GM23338 (cell line): ENCODE data around the gene HOXC12. TPM values are rescaled to one million over a fixed set of nuclear protein-coding genes. Genes with fewer than 3 reads are reported as not detected.

ENCODE experiments used
- ATAC-seq: fragments of 200-7000 bp; cut with Tn5 transposase; 3 replicates; pipeline ENCODE4 v1.9.1; 2020
- DNase-seq: peaks from one replicate; pipeline ENCODE4 v3.0.0-alpha.2; 2015; ENCODE audit warnings: low spot score
- H2AFZ ChIP-seq: fragments of 200-600 bp; sonication (generic); 2 replicates; pipeline ENCODE4 v1.8.0; 2016; ENCODE audit warnings: antibody characterized with exemption, mild to moderate bottlenecking, moderate library complexity
- H3F3A ChIP-seq: fragments of 200-600 bp; sonication (generic); replicated peaks from 2 replicates; pipeline ENCODE4 v1.8.0; 2017; ENCODE audit warnings: antibody characterized with exemption, mixed run types, low read depth
- H3K27ac ChIP-seq: fragments of 200-600 bp; sonication (generic); 2 replicates; pipeline ENCODE4 v1.6.1; 2016; ENCODE audit warnings: low read depth
- H3K27me3 ChIP-seq: fragments of 200-600 bp; sonication (generic); 2 replicates; pipeline ENCODE4 v1.8.0; 2016; ENCODE audit warnings: mild to moderate bottlenecking, mixed run types, moderate library complexity; ENCODE audit not compliant: insufficient read depth
- H3K36me3 ChIP-seq: fragments of 200-600 bp; sonication (generic); 2 replicates; pipeline ENCODE4 v1.8.0; 2016; ENCODE audit warnings: mild to moderate bottlenecking; ENCODE audit not compliant: insufficient read depth
- H3K4me1 ChIP-seq: fragments of 200-600 bp; sonication (generic); 2 replicates; pipeline ENCODE4 v1.8.0; 2016; ENCODE audit warnings: mild to moderate bottlenecking, moderate library complexity; ENCODE audit not compliant: insufficient read depth
- H3K4me2 ChIP-seq: fragments of 200-600 bp; sonication (generic); 2 replicates; pipeline ENCODE4 v1.7.1; 2017; ENCODE audit warnings: mixed run types
- H3K4me3 ChIP-seq: fragments of 200-600 bp; sonication (generic); 2 replicates; pipeline ENCODE4 v1.6.1; 2016; ENCODE audit warnings: mixed run types
- H3K79me2 ChIP-seq: fragments of 200-600 bp; sonication (generic); replicated peaks from 2 replicates; pipeline ENCODE4 v1.8.0; 2017; ENCODE audit warnings: mild to moderate bottlenecking; ENCODE audit not compliant: insufficient read depth
- H3K9me2 ChIP-seq: fragments of 200-600 bp; sonication (generic); 2 replicates; pipeline ENCODE4 v1.8.0; 2017; ENCODE audit not compliant: insufficient read depth
- H4K20me1 ChIP-seq: fragments of 200-600 bp; sonication (generic); replicated peaks from 2 replicates; pipeline ENCODE4 v1.8.0; 2017; ENCODE audit warnings: mild to moderate bottlenecking; ENCODE audit not compliant: insufficient read depth
- H3K27ac Mint-ChIP-seq: 2 replicates; pipeline ENCODE4 v1.8.0; 2020; ENCODE audit warnings: inconsistent platforms, mild to moderate bottlenecking, moderate library complexity, mixed read lengths
- H3K27me3 Mint-ChIP-seq: 3 replicates; pipeline ENCODE4 v1.8.0; 2022; ENCODE audit warnings: low read depth, mild to moderate bottlenecking, moderate library complexity, mixed read lengths, inconsistent platforms; ENCODE audit not compliant: insufficient read depth, poor library complexity
- H3K36me3 Mint-ChIP-seq: 3 replicates; pipeline ENCODE4 v1.8.0; 2021; ENCODE audit warnings: low read depth, mild to moderate bottlenecking, inconsistent platforms, moderate library complexity, mixed read lengths
- H3K4me1 Mint-ChIP-seq: 3 replicates; pipeline ENCODE4 v1.8.0; 2020; ENCODE audit warnings: mild to moderate bottlenecking, inconsistent platforms, mixed read lengths
- H3K4me3 Mint-ChIP-seq: 3 replicates; pipeline ENCODE4 v1.8.0; 2021; ENCODE audit warnings: moderate library complexity, mild to moderate bottlenecking, inconsistent platforms, mixed read lengths
- H3K9me3 Mint-ChIP-seq: 3 replicates; pipeline ENCODE4 v1.8.0; 2020; ENCODE audit warnings: moderate library complexity, mild to moderate bottlenecking, inconsistent platforms, mixed read lengths
- CREB1 ChIP-seq: fragments of 250-450 bp; sonication (Bioruptor Pico); IDR thresholded peaks from 2 replicates; pipeline ENCODE4 v1.5.0; 2020; ENCODE audit warnings: low read depth, mild to moderate bottlenecking, moderate library complexity
- EZH2 ChIP-seq: fragments of 200-600 bp; sonication (generic); IDR thresholded peaks from one replicate; pipeline ENCODE4 v1.8.0; 2017; ENCODE audit warnings: antibody characterized with exemption, mild to moderate bottlenecking, low read depth; ENCODE audit not compliant: unreplicated experiment
- EZH2phosphoT487 ChIP-seq: fragments of 200-600 bp; sonication (generic); IDR thresholded peaks from one replicate; pipeline ENCODE4 v1.8.1; 2018; ENCODE audit warnings: antibody characterized with exemption; ENCODE audit not compliant: unreplicated experiment
- JUNB ChIP-seq: IDR thresholded peaks from one replicate; pipeline ENCODE4 v1.6.1; 2016; ENCODE audit warnings: antibody characterized with exemption; ENCODE audit not compliant: unreplicated experiment
- NANOG ChIP-seq: IDR thresholded peaks from 2 replicates; pipeline ENCODE4 v1.6.1; 2016; ENCODE audit warnings: antibody characterized with exemption, borderline replicate concordance
- POLR2AphosphoS5 ChIP-seq: IDR thresholded peaks from 2 replicates; pipeline ENCODE4 v1.6.1; 2016; ENCODE audit warnings: antibody characterized with exemption, low read depth
- REST ChIP-seq: IDR thresholded peaks from one replicate; pipeline ENCODE4 v1.6.1; 2018; ENCODE audit warnings: antibody characterized with exemption; ENCODE audit not compliant: unreplicated experiment
- STAT1 ChIP-seq: IDR thresholded peaks from one replicate; pipeline ENCODE4 v1.6.1; 2016; ENCODE audit warnings: antibody characterized with exemption; ENCODE audit not compliant: unreplicated experiment
- ZNF114 ChIP-seq: fragments of 250-450 bp; sonication (Bioruptor Pico); IDR thresholded peaks from 2 replicates; pipeline ENCODE4 v1.5.0; 2020; ENCODE audit warnings: mild to moderate bottlenecking, moderate library complexity
- ZNF331 ChIP-seq: fragments of 250-450 bp; sonication (Bioruptor Pico); IDR thresholded peaks from 2 replicates; pipeline ENCODE4 v1.5.0; 2020; ENCODE audit warnings: low read depth, mild to moderate bottlenecking, moderate library complexity
- polyA plus RNA-seq: library from polyadenylated mRNA; unstranded; fragments of >200 nt; fragmentation: Nextera tagmentation; extraction: Ambion mirVana; gene quantifications from 2 replicates; pipeline ENCODE4 v1.2.1, GENCODE V29; 2016
- total RNA-seq: library from RNA; depleted of rRNA; stranded (reverse); fragments of >200 nt; shearing (Covaris generic); gene quantifications from 2 replicates; pipeline ENCODE4 v1.2.3, GENCODE V29; 2014
- TF ChIP-seq, protein P1 (sequence below): IDR thresholded peaks from 2 replicates; pipeline ENCODE4 v1.6.1; 2016; ENCODE audit warnings: antibody characterized with exemption

The HOXC12 gene
- total and polyA plus RNA-seq, 2 experiments from 2014 or later: not detected

DNA sequence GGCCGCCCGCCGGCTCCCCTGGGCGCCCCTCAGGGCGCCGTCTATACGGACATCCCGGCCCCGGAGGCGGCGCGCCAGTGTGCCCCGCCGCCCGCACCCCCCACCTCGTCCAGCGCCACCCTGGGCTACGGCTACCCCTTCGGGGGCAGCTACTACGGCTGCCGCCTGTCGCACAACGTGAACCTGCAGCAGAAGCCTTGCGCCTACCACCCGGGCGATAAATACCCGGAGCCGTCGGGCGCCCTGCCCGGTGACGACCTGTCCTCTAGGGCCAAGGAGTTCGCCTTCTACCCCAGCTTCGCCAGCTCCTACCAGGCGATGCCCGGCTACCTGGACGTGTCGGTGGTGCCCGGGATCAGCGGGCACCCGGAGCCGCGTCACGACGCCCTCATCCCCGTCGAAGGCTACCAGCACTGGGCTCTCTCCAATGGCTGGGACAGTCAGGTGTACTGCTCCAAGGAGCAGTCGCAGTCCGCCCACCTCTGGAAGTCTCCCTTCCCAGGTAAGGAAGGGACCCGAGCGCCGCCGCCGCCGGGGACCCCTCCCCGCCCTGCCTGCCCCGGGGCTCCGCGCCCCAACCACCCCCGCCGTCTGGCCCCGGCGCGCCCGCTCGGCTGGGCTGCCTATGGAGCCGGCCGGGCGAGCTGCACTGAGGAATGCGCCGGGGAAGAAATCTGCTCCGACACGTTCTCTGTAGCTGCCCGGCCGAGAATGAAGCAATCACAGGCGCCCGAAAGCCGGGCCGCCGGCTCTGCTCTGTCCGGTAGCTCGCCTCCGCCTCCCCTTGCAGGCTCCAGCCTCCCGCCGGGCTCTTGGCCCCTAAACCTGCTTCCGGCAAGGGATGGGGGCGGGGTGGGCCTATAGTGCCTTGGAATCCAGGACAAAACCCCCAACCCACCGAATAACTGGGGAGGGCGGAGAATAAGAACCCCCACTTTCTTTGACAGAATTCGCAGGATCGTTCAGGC, 15.3 kb upstream of the HOXC12 start:
- Histone ChIP-seq H3K4me3 (peak overlapping the region; percentile 50), H2AFZ (no peak overlapping the region), H3K27me3 (peaks cover 100% of the 10 kb centered on the region), H3K27ac (no peak overlapping the region), H3K4me2 (peak overlapping the region; percentile 72), H3F3A (peaks cover 36% of the 10 kb centered on the region), H3K4me1 (peaks cover 32% of the 10 kb centered on the region), H4K20me1 (peaks cover 55% of the 10 kb centered on the region), H3K36me3 (no peaks in the 10 kb centered on the region), H3K79me2 (no peaks in the 10 kb centered on the region), H3K9me2 (no peaks in the 10 kb centered on the region)
- Mint-ChIP-seq H3K9me3 (no peaks in the 10 kb centered on the region; the same call in 2 of the 3 replicates), H3K27ac (no peak overlapping the region), H3K4me3 (peak overlapping the region; percentile 53; the same call in 1 of the 3 replicates), H3K27me3 (peaks cover 97% of the 10 kb centered on the region), H3K36me3 (no peaks in the 10 kb centered on the region), H3K4me1 (peaks cover 22% of the 10 kb centered on the region)
- ATAC-seq (peak; percentile 47), DNase-seq (peak; percentile 84)
- peak; percentile 89 for TF ChIP-seq EZH2
- no peak for TF ChIP-seq STAT1
- TF ChIP-seq CREB1 (CRISPR knock-in tag): no peak
- peak; percentile 74 for TF ChIP-seq EZH2phosphoT487

DNA sequence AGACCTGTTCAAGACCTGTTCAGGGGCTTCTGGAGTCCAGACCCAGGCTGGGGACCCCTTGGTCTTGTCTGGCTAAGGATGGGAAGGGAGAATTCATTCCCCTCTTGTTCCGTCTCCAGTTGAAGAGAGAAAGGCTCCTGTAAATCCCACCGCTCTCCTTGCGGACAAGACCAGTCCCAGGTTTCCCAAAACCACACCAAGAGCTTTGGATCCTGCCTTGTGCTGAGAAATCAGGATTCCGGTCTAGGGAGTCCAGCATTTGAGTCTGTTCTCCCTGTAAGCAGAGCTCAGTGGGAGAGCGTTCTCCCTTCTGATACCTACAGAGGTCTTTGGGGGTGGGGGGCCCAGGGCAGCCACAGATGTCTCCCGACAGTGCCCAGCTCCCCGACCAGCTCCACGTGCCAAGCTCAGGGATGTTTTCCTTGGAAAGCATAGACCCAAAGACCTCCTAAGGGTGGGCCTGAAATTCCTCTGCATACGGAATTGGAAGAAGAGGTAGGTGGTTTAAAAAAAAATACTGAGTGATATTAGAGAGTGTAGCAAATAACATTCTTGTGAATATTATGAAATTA, 14.2 kb upstream of the HOXC12 start:
- Histone ChIP-seq H3K79me2 (no peaks in the 10 kb centered on the region), H2AFZ (no peak overlapping the region), H4K20me1 (peaks cover 54% of the 10 kb centered on the region), H3K4me3 (no peak overlapping the region), H3K27ac (no peak overlapping the region), H3F3A (peaks cover 28% of the 10 kb centered on the region), H3K9me2 (no peaks in the 10 kb centered on the region), H3K36me3 (no peaks in the 10 kb centered on the region), H3K4me2 (no peak overlapping the region), H3K27me3 (peaks cover 100% of the 10 kb centered on the region), H3K4me1 (peaks cover 24% of the 10 kb centered on the region)
- Mint-ChIP-seq H3K4me3 (peak overlapping the region; percentile 44; the same call in 1 of the 3 replicates), H3K36me3 (no peaks in the 10 kb centered on the region), H3K27ac (no peak overlapping the region), H3K9me3 (no peaks in the 10 kb centered on the region; the same call in 2 of the 3 replicates), H3K4me1 (peaks cover 22% of the 10 kb centered on the region), H3K27me3 (peaks cover 97% of the 10 kb centered on the region)
- ATAC-seq (no peak), DNase-seq (peak; percentile 26)
- TF ChIP-seq STAT1 (no peak), CREB1 (CRISPR knock-in tag) (no peak), ZNF114 (CRISPR knock-in tag) (no peak), EZH2phosphoT487 (peak; percentile 11), JUNB (no peak), NANOG (no peak), POLR2AphosphoS5 (no peak), EZH2 (peak; percentile 81), REST (no peak), ZNF331 (no peak)
- TF ChIP-seq, protein P1, sequence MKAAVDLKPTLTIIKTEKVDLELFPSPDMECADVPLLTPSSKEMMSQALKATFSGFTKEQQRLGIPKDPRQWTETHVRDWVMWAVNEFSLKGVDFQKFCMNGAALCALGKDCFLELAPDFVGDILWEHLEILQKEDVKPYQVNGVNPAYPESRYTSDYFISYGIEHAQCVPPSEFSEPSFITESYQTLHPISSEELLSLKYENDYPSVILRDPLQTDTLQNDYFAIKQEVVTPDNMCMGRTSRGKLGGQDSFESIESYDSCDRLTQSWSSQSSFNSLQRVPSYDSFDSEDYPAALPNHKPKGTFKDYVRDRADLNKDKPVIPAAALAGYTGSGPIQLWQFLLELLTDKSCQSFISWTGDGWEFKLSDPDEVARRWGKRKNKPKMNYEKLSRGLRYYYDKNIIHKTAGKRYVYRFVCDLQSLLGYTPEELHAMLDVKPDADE: no peak
